HG03103 (cell line): ENCODE measurements around the gene GARS1.
A peak's percentile ranks its signal among the peaks of the same experiment; 100 is the strongest.

Source experiments
- ATAC-seq: cut with Tn5 transposase; IDR thresholded peaks from one replicate; pipeline ENCODE4 v1.9.1; 2021; ENCODE audit warnings: low read depth; ENCODE audit not compliant: unreplicated experiment

The GARS1 gene, protein sequence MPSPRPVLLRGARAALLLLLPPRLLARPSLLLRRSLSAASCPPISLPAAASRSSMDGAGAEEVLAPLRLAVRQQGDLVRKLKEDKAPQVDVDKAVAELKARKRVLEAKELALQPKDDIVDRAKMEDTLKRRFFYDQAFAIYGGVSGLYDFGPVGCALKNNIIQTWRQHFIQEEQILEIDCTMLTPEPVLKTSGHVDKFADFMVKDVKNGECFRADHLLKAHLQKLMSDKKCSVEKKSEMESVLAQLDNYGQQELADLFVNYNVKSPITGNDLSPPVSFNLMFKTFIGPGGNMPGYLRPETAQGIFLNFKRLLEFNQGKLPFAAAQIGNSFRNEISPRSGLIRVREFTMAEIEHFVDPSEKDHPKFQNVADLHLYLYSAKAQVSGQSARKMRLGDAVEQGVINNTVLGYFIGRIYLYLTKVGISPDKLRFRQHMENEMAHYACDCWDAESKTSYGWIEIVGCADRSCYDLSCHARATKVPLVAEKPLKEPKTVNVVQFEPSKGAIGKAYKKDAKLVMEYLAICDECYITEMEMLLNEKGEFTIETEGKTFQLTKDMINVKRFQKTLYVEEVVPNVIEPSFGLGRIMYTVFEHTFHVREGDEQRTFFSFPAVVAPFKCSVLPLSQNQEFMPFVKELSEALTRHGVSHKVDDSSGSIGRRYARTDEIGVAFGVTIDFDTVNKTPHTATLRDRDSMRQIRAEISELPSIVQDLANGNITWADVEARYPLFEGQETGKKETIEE

DNA sequence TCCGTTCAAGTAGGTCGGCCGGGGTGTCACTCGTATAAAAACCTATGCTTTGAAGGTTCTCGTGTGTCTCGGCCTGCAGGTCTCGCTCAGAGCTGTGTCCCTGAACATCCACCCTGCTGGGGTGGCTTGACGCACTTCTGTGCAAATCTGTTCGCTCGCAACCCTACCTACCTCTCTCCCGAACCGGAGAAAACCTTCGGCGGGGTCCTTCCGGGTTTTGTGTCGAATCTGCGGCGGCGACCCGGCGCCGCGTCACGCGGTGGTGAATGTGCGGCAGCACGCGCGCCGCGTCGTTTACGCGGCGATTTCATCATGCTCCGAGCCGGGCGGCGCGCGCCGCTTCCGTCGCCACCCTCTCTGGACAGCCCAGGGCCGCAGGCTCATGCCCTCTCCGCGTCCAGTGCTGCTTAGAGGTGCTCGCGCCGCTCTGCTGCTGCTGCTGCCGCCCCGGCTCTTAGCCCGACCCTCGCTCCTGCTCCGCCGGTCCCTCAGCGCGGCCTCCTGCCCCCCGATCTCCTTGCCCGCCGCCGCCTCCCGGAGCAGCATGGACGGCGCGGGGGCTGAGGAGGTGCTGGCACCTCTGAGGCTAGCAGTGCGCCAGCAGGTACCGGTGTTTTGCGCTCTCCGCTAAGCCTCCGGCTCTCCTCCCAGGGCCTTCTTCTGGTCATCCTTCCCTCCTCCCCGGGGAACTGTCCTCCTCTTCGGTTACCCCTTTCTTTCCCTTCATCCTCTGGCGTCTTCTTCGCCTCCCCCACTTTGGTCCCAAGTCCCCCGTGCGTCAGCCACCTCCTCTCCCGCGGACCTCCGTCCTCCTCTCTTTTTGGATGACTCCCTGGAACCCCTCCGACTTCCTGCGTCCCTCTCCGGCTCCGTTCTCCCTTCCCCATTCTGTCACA lies at the start of gene GARS1:
GARS1 (plus strand) TSS at position 339 of the 896 bp plus-strand sequence; CDS start at position 383, 44 bp downstream.
- ATAC-seq: peak; percentile 80

DNA sequence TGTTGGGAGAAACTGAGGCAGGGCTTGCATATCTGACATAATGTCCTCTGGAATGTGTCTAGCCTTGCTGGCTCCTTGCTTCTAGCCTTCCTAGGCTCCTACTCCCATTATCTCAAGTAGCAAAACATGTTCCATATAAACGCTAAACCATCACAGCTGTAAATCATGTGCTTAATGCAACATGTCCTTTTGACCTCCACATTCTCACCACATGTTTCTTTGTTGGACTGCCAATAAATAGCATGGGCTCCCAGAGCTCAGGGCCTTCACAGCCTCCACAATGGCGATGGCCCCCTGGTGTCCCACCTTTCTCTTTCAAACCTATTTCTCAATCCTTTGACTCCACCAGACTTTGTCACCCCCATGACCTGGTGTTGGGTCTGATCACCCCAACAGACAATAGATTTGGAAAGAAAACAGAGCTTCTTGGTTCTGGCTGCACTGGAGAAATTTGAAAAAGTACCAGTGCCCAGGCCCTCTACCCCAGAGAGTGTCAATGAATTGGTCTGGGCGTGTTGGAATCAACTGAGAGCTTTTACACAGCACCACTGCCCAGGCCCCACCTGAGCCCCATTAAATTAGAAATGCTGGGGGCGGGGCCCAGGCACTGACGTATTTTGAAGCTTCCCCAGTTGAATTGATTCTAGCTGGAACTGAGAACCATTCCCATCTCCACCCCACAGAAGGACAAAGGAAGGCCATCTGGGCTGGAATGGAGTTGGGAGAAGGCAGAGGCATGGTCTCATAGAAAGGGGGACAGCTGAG lies 48.7 kb upstream of the GARS1 start:
- ATAC-seq: no peak

DNA sequence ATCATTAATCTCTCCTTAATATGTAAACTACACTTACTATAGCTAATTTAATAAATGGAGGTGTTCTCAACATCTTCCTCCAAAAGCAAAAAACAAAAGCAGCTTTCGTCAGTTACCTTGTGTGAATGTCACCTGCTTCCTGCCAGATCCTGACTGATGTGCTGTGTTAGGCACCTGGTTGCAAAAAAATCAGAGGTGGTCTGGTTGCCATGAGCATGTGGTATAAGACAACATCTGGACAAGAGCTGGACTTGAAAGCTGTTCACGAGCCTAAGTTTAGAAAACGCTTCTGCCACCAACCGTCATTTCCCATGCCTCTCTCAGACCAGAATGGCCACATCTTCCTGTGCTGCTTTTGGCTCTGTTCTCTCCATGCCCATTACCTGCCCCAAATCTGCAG lies 48.1 kb upstream of the GARS1 start:
- no peak for ATAC-seq

DNA sequence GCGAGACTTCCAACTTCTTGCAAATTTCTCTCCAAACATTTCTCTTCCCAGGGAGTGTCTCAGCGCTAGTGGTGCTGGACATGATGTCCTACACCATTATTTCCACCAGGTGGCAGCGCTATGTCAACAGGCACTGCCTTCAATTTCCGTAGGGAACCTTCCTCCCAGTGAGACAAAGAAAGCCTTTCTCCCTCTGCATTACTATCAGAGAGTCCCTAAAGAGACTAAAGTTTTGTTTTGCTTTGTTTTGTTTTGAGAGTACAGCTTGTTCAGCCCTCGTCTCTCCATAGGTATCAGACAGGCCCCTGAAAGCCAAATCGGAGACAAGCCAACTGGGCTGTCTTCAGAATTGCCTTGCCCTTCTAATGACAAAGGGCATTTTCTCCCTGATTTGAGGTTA lies 45.8 kb upstream of the GARS1 start:
- peak; percentile 62 for ATAC-seq

DNA sequence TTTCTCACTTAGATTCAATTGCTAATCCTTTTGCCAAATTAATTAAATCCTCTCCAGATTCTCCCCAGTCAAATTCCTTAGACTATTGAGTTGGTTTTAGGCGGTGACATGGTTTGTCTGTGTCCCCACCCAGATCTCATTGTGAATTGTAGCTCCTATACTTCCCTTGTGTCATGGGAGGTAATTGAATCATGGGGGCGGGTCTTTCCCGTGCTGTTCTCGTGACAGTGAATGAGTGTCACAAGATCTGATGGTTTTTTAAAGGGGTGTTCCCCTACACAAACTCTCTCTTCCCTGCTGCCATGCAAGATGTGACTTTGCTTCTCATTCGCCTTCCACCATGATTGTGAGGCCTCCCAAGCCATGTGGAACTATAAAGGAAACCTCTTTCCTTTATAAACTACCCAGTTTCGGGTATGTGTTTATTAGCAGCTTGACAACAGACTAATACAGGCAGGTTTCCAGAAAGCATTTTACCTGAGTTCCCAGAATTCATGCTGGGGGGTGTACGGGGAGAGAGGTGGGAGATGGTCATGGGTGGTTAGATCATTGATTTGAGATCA lies 44.7 kb upstream of the GARS1 start:
- no peak for ATAC-seq

DNA sequence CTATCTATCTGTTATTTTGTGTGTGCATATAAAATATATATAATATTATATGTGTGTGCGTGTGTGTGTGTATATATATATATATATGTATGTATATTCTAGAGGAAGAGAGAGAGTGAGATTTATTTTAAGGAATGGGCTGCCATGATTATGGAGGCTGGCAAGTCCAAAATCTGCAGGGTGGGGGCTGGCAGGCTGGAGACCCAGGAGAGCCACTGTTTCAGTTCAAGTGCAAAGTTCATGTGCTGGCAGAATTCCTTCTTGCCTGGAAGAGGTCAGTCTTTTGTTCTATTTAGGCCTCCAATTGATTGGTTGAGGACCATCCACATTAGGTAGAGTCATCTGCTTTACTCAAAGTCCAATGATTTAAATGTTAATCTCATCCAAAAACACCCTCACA lies 42.3 kb upstream of the GARS1 start:
- no peak for ATAC-seq

DNA sequence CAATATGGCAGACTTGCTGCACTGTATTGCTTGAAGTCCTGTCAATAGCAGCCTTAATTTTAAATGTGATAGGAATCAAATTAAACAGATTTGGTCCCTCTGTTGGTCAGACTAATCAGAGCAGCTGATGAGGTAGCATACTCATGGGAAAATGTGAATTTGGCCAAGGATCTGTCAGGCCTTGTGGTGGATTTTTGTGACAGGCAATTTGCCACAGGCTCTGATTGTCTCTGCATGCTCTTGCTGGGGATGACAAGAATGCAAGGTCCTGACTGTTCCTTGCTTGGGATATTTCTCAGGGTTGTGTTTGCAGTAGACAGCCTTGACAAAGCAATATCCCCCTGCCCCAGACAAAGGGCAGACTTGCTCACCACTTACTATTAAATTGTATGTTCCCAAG lies 41.5 kb upstream of the GARS1 start:
- no peak for ATAC-seq

DNA sequence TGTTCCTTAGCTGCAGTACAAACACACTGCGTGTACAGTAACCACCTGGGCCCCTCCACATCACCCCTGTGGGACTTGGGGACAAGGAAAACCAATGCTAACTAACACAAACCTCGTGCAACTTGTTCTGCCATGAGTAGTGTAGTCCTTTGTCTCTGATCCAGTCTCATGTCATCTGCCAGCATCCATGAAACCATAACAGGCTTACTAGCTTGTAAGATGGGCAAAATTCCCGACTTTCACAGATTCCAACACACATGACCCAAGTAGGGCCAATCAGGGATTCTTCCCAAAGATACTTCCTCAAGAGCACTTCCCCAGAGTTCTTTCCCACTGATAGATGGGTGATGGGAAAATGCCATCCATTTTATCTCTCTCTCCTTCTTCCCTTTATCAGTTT lies 41.1 kb upstream of the GARS1 start:
- no peak for ATAC-seq

DNA sequence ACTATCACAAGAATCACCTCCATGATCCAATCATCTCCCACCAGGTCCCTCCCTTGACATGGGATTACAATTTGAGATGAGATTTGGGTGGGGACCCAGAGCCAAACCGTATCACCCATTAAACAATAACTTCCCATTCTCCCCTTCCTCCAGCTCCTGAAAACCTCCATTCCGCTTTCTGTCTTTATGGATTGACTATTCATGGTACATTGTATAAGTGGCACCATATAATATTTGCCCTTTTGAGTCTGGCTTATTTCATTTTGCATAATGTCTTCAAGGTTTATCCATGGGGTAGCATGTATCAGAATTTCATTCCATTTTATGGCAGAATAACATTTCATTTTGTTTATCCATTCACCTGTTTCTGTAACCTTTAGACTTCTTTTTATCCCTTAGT lies 39.2 kb upstream of the GARS1 start:
- no peak for ATAC-seq

DNA sequence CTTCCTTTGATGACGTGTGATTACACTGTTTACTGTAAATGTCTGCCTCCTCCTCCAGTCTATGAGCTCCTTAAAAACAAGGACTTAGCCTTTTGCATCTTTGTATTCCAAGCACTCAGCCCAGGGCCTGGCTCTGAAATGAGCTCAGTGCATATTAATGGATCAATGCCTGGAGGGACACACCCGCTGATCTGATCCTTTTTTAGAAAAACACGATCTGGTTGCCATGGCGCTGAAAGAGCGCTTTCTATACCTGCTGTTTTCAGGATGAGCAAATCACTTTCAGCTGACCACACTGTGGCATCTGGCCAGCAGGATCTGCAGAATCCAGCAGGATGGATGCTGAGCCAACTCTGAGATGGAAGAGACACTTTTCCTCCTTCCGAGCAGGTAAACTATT lies 37.8 kb upstream of the GARS1 start:
- ATAC-seq: no peak

DNA sequence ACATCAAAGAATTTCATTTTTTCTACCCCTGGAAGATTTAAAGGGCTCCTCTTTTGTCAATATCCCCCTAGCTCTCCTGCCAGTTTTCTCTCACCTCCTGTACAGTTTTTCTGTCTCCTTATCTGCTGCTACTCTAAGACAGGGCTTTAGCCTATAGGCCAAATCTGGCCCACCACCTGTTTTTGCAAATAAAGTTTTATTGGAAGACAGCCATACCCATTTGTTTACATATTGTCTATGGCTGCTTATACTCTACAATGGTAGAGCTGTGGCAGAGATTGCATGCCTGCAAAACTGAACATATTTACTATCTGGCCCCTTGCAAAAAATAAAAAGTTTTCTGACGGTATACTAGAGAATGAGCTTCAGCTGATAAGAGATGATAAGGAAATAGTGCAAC lies 37.4 kb upstream of the GARS1 start:
- no peak for ATAC-seq

DNA sequence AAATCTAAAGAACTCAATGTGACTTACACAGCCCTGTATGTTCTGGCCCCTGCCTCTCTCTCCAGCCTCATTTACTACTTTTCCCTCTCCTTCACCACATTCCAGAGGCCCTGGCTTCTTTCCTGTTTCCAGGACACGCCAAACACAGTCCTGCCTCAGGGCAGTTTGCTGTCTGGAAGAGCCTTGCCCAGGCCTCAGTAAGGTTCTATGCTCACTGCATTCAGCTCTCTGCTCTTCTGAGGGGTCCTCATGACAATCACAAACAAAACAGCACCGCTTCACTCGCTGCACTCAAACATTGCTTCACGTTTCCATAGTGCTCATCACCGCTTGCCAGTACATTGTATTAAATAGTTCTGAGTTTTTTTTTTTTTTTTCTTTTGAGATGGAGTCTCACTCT lies 35.1 kb upstream of the GARS1 start:
- ATAC-seq: no peak

DNA sequence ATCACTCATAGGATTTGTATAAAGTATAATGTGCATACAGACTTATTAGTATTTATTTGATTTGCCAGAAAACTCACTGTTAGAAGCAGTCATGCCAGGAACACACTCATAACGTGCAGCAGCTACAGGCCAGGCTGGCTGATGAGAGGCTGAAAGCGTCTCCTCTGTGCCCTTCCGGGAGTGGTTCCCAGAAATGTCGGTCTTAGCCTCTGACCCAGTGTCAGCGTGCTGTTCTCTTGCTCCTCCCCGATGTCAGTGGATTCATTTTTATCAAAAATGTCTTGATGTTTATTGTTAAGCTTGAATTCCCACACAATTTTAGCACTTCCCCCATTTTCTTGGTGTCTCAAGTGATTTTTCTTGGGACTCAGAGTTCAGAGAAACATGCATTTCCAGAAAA lies 33.3 kb upstream of the GARS1 start:
- ATAC-seq: no peak

DNA sequence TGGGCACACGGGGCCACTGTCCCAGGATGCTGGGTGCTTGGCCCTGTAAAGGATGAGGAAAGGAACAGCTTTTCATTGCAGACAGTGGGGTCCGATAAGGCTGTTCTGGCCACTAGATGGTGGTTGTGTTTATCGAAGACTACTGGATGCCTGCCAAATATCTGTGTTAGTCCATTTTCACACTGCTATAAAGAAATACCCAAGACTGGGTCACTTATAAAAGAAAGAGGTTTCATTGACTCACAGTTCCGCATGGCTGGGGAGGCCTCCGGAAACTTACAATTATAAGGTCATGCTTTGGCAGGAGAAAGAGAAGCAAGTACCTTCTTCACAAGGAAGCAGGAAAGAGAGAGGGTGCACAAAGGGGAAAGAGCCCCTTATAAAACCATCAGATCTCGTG lies 32.2 kb upstream of the GARS1 start:
- no peak for ATAC-seq

DNA sequence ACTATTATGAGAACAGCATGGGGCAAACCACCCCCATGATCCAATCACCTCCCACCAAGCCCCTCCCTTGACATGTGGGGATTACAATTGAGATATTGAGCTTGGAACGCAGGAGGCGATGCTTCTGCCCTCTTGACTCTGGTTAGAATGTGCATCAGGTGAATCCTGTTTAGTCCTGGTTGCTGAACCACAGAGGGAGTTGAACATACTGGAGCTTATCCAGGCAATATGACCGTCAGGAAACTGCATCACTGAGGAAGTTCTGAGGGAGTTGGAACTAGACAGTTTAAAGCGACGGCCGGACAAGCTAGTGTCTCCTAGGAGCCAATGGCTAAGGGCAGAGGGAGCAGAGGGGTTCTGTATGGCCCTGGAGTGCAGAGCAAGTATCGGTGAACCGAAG lies 31.8 kb upstream of the GARS1 start:
- ATAC-seq: no peak

DNA sequence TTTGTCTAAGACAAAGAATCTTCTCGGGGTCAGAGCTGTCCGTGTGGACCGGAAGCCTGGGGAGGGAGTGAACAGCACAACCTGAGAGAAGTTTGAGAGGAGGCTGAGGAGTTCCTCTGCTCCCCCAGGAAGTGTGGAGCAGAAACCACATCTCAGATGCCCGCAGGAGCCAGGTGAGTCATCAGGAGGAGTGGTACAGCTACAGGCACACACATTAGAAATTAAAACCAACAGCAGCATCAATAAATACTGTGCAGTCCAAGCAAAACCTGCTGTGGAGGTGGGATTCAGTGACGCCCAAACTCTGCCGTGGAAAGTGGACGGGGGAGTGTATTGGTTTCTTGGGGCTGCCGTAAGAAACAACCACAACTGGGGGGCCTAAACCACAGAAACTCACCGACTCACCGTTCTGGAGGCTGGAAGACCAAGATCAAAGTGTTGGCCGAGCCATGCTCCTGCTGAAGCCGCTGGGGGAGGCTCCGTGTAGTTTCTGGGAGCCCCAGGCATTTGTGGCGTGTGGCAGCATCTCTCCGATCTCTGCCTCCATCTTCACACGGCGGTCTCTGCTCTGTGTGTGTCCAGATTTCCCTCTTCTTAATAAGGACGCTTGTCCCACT lies 31.2 kb upstream of the GARS1 start:
- ATAC-seq: no peak

DNA sequence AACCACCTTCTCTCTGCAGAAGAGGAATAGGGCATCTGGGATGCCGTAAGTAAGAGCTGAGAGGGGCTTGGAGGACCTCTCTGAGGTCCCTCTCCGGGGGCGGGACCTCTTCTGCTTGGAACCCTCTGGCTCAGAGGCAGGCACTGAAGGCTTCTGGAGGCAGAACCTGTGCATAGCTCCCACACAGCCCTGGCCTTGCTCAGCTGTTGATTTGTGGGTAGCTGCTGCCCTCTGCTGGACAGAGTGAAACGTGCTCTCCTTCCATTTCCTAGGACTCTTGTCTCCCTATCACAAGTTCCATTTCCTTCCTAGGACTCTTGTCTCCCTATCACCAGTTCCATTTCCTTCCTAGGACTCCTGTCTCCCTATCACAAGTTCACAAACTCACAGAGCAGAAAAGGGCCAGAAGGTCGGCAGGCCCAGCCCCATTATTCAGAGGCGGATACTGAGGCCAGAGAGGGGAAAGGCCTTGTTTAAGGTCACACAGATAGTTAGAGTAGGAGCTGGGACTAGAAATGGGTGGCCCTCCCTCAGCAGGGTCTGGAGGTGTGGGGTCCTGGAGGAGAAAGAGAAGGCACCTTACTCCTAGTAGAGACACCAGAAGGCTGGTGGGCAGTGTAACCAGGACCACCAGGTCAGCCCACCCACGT lies 30.3 kb upstream of the GARS1 start:
- peak; percentile 92 for ATAC-seq

DNA sequence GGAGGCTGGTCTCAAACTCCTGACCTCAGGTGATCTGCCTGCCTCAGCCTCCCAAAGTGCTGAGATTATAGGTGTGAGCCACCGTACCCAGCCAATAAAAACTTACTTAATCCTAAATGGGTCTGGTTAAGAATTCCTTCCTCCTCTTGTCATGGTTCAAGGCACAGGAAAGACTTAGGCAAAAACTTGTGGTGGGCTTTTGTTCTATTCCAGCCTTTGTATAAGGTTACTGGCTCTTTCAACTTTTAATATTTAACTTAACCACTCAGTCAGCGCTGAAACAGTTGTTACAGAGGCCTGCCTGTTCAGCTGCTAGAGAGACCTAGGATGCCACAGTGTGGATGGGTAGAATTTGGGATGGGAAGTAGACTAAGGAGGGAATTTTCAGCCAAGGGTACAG lies 28.1 kb upstream of the GARS1 start:
- ATAC-seq: no peak

DNA sequence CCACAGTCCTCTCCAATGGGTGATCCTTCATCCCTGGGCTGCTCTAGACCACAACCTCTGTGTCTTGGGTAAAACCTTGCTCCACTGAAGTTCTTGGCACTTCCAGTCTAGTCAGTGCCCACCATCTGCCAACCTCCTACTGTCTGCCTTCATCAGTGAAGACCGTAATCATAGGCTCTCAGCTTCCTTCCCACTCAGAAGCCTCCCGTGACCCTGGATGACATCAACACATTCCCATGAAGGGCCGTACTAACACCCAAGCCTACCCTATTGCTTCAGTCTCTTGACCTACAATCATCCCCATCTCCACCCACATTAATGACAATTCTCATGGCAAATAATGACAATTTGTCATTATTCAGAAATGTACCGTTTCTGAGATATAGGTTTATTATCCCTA lies 27.6 kb upstream of the GARS1 start:
- ATAC-seq: no peak
